HG03045 (cell line): ENCODE data around the gene CORO6.

Experiments
- ATAC-seq: cut with Tn5 transposase; IDR thresholded peaks from one replicate; pipeline ENCODE4 v1.9.1; 2021; ENCODE audit warnings: mild to moderate bottlenecking, moderate library complexity; ENCODE audit not compliant: unreplicated experiment

CORO6 gene

DNA sequence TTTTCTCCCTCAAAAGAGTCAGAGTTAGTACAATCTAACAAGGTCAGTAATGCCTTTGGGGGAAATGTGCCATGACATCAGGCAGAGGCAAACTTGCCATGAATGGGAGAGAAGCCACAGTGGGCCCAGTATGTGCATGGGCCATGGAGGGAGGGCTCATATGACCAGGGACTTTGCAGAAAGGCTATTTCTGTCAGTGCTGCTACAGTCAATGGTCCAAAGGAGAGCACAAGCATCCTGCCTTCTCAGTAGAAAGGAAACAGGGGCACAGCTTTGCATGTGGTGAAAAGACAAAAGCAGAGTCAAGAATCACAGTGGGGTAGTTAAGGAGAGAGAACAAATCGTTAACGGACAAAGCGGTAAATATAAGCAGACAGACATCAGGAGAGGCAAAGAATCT lies 11.2 kb upstream of the CORO6 start:
- no peak for ATAC-seq

DNA sequence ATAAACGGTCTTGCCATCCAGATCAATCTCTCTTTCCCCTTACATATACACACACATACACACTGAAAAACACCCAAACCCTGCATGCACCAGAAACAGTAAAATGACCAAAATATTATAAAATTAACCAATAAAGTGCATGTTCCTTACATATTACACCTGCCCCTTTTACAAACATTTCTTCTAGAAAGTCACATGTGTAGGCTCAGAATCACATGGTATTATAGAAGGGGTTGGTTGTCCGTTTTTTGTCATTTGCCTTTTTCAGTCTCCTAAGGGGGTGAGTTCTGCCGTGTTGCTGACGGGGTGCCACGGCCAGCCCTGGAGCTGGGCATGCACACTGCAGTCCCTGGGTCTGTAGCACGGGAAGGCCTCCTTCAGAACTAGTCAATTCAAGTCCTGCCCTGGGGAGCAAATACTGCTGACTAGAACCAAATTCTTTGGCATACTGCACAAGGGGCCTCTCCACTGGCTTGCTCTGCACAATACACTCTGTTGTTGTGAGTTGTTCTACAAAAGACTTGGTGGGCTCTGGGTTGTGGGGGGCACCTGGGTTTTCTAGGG lies 8.0 kb upstream of the CORO6 start:
- no peak for ATAC-seq

DNA sequence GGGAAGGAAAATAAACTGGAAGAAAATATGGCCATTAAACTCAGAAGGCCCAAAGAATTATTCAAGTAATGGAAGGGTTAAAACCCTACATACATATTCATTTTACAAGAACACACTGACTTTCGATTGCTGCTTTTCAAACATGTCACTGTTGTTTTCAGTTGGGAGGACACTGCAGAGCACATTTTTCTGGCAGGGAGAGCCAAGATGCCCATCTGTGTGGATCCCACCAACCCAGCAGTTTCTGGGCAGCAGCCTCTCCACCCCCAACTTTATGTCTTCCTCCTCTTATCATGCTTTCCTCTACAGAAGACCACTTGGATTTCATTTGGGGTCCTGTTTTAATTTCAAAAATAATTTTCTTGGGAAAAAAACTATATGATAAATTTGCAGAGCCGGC lies 7.1 kb upstream of the CORO6 start:
- no peak for ATAC-seq

DNA sequence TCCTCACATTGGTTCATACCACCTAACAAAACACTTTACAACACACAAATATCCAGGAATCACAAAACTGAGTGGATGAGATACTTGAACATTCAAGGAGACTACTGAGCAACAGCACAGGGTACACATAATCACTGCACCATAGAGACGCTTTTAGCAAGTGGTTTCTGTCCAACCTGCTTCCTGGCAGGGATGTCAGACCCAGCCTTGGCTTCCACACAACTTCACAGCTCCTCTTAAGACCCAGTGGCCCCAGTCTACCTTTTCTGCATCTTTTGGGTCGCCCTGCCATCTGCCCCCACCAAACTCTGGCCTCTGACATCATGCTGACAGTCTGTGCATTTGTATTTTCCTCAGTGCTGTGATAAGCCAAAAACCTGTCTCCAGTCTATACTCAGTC lies 5.9 kb upstream of the CORO6 start:
- ATAC-seq, result no peak

DNA sequence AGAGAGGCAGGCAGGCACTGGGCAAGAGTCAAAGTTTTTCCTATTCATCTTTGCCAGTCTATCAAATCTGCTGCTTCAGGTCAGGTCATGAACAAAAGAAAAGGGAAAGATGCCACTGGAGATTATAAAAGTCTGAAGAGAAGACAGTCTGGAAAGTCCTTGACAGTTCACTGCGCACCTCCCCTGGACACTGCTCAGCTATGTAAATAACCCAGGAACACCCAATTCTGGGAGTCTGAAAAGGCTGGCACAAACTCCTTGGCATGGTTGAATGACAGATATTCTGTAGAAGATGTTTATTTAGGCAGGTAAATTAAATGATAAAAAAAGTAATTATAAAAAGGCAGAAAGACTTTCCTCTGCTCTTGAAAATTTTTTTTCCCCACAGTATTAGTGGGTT lies 5.2 kb upstream of the CORO6 start:
- ATAC-seq, result no peak

DNA sequence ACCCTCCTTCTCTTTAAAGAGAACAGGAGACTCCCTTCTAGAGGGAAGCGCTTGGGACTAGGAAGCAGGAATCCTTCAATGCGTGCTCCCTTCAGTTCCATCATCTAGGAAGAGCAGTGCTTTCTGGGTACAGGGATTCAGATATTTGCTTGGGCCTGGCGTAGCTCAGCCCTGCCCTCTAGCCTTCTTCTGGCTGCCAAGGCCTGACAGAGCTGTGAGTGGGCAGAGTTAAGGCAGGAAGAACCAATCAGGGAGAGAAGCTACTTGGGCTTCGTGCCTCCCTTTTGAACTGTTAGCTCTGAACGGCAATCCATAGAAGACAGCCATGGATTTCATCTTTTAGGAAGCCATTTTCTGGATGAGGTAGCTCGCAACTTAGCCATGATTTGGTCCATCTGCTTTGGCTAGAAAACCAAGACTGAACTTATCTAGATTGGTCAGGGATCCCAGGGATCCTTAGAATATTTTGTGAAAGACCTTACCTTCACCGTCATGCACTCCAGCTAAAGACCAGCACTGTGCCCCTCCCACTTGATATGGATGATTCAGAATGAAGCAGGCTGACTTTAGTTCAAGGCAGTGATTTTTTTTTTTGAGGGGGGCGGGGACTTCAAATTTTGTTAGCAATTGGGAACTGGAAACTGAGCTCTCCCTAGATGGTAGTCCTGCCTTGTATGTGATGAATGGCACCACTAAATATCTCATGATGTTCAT lies 2.5 kb upstream of the CORO6 start:
- ATAC-seq, result no peak

DNA sequence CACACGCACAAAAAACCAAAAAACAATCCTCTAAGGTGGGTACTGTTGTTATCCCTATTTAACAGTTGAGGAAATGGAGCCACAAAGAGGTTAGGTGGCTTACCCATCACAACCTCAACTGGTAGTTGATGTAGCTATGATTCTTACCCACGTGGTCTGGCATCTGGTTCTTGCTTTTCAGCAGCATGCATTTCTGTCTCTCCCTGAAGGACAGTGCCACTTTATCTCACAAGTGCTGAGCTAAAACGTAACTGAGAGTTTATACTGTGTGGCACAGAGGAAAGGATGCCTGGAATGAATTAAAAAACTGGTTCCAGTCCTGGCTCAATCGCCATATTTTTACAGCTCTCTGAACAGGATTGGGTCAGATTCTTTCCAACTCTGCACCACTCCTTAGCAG lies 1.9 kb upstream of the CORO6 start:
- ATAC-seq, result no peak

DNA sequence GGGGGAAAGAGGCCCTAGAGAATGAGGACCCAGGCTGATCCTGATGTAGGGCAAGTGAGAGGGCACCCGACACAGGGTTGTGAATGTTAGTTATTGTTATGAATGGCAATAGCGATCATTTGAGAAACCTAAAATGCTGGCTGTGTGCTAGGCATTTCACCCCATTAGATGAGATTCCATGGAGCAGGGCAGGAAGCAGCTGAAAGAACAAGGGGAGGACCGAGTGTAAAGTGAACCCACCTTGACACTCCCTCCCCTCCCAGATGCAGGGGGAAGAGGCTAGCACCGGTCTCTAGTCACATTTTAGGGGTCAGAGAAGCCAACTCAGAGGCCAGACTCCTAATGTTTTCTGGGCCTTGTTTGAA lies 553 bp upstream of the CORO6 start:
- ATAC-seq, result no peak

DNA sequence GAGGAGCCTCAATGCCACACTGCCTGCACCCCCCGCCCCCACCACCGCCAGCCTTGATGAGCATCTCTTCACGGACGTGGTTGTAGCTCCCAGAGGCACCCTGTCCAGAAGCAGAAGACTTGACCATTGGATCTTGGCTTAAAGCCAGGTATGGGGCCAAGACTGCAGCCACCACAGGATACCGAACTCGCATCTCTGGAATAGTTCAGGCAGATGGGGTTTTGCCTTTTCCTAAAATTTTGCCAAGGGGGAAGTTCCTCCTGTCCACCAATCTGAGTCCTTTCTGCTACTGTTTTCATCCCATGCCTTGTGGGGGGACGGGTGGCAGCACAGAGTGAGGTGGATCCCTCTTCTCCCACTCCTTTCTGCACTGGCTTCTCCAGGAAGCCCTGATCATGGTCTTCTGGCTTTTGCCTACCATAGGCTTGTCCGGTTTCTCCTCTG lies 939 bp downstream of the CORO6 start:
- ATAC-seq, result no peak

DNA sequence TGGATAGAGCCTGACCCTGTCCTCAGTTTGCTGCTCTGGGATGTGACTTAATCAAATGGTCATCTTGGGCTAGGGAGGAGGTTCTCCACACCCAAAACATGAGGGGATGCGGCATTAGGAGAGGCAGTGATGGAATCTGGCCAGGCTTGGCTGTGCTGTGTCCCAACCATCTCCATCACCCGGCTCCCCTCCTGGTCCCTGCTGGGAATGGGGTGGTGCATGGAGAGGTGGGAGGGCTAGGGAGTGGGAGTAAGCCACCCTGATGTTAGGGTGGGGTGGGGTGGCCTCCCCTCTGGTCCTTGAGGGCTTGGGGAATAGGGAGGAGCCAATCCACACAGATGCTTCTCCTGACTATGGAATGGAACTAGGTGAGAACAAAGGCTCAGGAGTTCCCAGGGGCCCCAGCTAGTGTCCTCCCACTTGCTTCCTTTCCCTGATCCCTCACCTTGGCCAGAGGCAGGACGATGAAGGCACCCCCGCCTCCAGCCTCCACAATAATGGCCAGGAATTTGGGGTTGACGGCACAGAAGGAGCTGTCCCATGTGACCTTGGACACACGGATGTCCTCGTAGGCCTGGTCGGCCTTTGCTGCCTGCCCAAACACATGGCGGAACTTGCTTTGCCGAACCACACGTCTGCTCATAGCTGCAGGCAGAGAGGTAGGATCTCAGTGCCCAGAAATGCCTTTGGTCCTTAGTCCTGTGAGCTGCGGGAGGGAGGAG lies 1.8 kb downstream of the CORO6 start:
- no peak for ATAC-seq

DNA sequence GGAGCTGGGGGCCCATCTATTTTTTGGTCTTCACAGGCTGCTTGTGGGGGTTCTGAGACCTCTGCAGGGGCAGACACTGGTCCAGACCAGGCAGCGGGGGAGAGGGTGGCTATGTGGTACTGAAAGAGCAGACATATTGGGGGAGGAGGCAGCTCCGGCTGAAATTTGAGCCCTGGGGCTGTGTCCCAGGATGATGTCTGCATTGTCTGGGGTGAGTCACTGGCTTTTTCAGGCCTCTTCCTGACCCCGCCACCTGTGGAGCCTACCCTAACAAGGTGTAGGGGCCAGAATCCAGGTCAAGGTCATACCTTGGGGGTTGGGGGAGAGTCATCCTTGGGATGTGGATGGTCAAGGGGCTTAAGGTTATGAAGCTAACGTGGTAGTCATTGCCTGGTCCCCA lies 2.4 kb downstream of the CORO6 start:
- no peak for ATAC-seq

DNA sequence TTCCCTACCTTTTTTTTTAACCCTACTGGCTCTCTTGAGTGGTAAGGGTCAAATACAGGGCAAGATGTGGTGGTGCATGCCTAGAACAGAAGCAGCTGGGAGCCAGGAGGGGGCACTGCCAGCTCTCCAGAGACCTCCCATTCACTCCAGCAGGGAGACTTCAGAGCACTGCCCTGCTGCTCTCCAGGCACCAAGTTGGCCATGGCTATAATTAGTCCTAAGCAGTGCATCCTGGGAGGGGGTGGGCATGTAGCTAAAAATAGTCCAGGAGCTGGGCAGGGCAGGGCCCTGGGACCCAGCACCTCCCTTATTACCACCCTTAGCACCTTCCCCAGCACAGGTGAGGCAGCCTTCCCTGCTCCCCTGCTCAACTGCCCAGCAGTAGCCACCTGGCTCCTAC lies 3.5 kb downstream of the CORO6 start:
- no peak for ATAC-seq

DNA sequence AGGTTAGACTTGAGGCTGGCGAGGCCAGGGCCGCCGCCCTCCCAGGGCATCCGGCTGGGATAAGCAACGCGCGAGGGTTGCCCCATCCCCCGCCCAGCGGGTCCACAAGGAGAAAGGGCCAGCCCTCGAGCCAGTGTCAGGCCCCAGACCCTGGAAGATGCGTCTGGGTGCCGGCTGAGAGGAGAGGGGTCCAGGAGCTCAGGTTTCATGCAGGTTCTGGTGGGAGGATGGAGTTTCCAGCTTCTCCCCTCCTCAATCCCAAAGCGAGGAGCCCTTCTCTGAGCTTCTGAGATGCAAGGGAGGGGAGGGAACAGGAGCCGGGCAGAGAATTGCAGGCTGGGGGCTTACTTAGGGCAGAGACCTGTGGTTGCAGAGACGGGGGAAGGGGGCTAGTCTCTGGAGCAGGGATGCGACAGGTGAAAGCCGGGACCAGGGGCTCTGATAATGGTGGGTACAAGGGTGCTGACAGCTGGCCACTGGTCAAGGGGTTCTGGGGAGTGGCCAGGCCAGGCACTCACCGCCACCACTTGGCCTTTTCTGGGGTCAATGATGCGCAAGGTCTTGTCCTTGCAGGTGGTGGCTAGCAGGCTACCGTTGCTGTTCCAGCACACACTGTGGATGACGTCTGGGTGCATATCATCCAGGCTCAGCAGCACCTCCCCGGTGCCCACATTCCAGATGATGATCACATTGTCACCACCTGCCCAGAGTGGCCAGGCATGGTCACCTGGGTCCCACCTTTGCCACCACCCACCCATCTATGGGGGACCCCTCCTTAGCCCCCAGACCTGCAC lies 4.2 kb downstream of the CORO6 start:
- no peak for ATAC-seq

DNA sequence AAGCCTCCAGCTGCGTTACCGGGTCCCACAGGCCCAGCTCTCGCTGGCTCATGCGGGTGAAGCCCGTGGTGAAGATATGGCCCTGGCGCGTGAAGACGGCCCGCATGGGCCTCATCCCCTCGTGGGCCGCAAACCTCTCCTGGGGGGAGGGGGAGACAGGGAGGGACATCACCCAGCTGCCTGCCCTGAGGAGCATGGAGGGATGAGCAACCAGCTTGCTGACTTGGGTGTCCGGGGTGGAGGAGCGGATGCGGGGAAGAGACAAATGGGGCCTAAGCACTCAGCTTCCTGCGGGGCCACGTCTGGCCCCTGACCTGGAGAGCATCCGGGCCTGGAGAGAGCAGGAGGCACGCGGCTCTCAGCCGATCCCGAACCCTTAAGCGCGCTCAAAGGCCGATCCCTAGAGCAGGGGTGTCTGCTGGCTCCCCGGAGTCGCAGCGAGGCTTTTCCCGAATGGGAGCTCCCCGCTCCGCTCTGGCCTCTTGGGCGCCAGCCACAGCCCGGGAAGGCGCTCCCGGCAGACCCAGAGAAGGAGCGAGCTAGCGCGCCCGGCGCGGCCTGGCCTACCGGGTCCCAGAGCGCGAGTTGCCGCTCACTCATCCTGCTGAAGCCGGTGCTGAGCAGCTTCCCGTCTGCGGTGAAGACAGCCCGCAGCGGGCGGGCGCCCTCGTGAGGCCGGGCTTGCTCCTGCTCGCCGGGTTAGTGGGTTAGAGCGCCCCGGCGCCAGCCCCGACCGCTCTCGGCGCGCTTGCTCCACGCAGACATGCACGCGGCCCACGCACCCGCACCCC lies 5.0 kb downstream of the CORO6 start:
- no peak for ATAC-seq

DNA sequence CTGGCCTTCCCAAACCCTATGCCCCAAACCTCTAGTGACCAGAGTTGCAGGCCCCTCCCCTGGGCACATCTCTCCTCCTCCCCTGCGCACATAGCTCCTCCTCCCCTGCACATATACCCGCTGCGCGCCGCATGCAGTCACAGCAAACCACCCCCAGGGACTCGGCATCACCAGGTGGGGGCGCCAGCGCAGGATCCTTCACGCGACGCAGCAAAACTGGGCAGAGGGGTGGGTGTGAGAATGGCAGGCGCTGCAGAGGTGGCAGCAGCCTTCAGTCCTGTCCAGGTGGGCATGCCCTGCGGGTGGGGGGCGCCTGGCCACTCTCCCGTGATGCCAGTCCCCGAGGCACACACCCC lies 5.6 kb downstream of the CORO6 start:
- ATAC-seq, result no peak

DNA sequence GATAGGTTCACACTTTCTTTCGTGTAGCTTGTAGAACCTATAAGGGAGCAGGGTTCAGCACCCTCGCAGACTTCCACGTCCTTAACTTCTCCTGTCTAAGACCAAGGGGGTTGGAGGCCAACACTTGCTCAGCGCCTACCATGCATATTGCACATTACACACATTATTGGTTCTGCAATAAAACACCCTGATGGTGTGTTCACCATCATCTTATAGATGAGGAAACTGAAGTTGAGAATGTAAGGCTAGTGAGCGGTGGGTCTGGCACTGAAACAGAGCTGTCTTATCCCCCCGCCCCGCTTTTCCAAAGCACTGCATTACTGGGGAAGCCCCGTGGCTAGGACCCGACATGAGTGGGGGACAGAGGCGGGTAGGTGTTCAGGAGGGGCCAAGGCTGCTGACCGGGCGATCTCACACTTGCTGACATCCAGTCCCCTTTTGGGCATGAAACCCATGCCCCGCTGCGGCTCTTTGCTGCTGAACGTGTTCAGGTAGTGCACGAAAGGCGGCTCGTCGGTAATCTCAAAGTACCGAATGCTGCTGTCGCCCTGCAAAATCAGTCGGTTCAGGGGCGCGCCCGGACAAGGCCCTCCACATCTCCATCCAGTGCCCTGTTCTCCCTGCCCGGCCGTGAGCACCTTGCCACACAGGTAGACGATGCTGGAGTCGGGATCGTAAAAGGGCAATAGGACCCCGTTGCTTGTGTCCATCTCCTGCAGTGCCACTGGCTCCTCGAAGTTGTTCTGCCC lies 6.2 kb downstream of the CORO6 start:
- ATAC-seq, result no peak

DNA sequence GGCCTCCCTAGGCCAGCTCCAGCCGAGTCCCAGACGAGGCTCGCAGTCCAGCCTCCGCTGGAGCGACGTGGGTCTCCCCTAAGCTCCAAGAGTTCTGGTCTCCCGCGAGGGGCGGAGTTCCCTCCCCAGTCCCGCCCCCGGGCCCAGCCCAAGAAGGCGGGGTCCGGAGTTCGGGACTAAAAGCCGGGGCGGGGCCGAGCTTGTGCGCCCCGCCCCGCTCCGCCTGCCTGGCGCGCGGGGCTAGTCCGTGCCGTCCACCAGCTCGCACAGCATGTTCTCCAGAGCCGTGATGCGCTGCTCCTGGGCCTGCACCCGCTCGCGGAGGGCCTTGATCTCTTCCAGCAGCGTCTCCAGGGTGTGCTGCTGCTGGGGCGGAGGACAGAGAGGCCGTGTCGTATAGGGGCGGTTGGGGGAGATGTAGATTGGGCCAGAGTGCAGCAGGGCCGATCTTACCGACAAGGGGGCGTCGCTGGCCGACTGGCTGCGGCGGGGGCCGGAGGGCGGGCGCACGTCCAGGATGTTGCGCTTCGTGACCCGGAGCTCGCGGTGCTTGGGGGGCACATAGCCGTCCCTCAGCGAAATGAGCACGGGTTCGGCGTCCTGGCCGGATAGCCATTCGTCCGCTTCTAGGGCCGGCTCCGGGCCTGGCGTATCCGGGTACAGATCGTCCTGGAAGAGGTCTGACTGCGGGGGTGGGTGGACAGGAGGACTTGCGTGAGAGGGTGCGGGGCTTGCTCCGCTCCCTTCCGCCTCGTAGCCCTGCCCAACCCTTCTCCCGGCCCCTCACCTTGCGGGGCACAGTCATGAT lies 7.0 kb downstream of the CORO6 start:
- peak; percentile 59 for ATAC-seq

DNA sequence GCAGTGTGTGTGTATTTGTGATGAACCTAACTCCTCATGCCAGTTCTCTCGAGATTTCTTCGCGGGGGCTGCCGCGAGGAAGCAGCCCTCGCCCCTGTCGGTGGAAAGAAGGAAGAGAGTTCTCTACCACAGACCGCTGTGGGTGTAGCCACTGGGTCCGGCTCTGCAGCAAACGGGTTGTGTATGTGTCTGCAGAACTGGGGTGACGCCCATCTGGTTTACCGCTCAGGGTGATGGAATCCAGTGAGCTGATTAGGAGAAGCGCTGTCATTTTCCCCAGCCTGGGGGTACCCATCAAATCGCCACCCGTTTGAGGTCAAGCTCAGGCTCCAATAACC lies 7.7 kb downstream of the CORO6 start:
- ATAC-seq, result no peak

DNA sequence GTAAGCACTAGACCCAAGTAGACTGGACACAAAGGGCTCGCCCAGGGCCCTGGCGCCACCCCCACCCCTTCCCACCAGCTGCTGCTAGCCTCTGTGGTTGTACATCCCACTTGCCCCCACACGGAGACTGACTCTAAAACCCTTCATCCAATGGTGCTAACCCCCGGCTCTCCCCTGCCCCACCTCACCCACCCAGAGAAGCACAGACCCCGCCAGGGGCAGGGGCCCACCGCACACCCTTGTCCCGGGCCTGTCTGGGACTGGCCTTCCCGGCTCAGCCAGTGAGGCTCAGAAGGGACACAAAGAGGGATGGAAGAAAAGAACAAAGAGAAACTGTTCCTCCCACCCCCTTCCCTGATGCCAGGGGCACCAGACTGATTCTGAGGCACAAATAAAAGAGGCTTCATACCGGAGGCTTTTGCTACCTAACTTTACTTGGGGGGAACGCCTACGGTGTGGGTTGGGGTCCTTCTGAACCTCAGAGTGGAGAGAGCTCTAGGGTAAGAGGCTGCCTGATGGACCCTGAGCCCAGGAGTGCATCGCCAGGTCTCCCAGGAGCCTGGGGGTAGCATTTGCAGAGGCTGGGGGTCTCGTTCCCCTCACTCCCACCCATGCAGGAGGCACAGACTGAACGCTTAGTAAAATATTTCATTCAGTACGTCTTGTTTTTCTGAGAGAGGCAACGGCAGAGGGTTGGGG lies 8.2 kb downstream of the CORO6 start:
- ATAC-seq, result no peak
